ENCODE measurements around the gene ABCC5. TPM values are rescaled to one million over a fixed set of nuclear protein-coding genes. Genes with fewer than 3 reads are reported as not detected.

Gene ABCC5
- total and polyA plus RNA-seq, 2 donors from 2014 or later: 31.9 to 39.3 TPM

DNA sequence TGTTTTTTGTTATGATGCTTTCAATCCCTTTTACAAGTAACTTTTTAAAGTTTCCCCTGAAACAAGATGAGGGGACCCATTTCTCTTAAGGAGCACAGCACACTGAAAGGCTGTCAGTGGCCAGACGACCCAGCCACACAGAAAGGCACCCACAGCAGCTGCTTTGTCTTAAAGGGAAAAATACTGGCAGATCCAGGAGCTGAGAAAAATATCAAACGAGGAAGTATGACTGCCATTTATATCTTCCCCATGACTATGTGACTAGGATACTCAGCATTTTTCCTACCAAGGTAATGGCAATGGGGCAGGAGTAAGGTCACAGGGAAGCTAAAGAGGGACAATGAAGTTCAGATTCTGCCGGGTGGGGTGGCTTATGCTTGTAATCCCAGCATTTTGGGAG, 15.9 kb downstream of the ABCC5 start:
- H3K27me3 ChIP-seq (ENCODE audit: control insufficient read depth, insufficient read depth, low read length): no peaks in the 10 kb centered on the region
- intact Hi-C loops (cut with DNase I): no loop called here
- H3K4me1 ChIP-seq (ENCODE audit: control insufficient read depth in 2 of 3, insufficient read depth in 2 of 3, low read depth in 1 of 3, low read length in 3 of 3): peaks cover 2 to 8% (median 7%) of the 10 kb centered on the region in 3 donors
- no peak overlapping the region for H3K4me3 ChIP-seq (ENCODE audit: low read length in 3 of 3)
- FAIRE-seq: no peak
- no peak overlapping the region for H3K9ac ChIP-seq (ENCODE audit: low read length in 3 of 3)
- H3K27ac ChIP-seq (ENCODE audit: low read depth in 2 of 2, low read length in 2 of 2): no peak overlapping the region
- H3K9me3 ChIP-seq (ENCODE audit: control insufficient read depth in 2 of 3, insufficient read depth in 1 of 3, low read length in 3 of 3): no peaks in the 10 kb centered on the region
- TF ChIP-seq, protein P1, sequence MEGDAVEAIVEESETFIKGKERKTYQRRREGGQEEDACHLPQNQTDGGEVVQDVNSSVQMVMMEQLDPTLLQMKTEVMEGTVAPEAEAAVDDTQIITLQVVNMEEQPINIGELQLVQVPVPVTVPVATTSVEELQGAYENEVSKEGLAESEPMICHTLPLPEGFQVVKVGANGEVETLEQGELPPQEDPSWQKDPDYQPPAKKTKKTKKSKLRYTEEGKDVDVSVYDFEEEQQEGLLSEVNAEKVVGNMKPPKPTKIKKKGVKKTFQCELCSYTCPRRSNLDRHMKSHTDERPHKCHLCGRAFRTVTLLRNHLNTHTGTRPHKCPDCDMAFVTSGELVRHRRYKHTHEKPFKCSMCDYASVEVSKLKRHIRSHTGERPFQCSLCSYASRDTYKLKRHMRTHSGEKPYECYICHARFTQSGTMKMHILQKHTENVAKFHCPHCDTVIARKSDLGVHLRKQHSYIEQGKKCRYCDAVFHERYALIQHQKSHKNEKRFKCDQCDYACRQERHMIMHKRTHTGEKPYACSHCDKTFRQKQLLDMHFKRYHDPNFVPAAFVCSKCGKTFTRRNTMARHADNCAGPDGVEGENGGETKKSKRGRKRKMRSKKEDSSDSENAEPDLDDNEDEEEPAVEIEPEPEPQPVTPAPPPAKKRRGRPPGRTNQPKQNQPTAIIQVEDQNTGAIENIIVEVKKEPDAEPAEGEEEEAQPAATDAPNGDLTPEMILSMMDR (IDR thresholded peaks at IDR 0.05; ENCODE audit: borderline replicate concordance, extremely low read depth, insufficient read depth): no peak
- DNase-seq: no peak
- H3K36me3 ChIP-seq (ENCODE audit: control insufficient read depth in 2 of 3, insufficient read depth in 3 of 3, low read length in 3 of 3): no peaks in the 10 kb centered on the region

DNA sequence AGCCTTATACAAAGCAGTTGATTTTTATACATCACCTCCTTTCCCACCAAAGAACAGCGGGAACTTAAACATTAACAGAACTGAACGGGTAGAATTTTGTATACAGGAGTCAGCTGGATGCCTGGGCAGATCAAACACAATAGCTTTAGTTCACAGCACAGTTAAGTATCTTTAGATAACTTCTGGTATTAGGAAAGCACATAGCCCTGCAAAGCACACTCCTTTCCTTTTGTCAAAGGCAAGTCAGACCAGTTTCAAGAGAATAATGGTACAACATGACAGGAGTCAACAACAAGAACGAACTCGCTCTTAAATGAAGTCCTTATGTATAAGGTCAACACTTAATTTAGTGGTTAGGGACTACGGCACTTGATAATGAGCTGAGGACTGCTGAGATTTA, 26.3 kb downstream of the ABCC5 start:
- intact Hi-C loops (cut with DNase I): no loop called here
- Histone ChIP-seq H3K9me3 (ENCODE audit: control insufficient read depth in 2 of 3, insufficient read depth in 1 of 3, low read length in 3 of 3) (no peaks in the 10 kb centered on the region), H3K27ac (ENCODE audit: low read depth in 2 of 2, low read length in 2 of 2) (no peak overlapping the region), H3K4me3 (ENCODE audit: low read length in 3 of 3) (no peak overlapping the region), H3K27me3 (ENCODE audit: control insufficient read depth, insufficient read depth, low read length) (no peaks in the 10 kb centered on the region), H3K36me3 (ENCODE audit: control insufficient read depth in 2 of 3, insufficient read depth in 3 of 3, low read length in 3 of 3) (peaks cover 0 to 8% (median 5%) of the 10 kb centered on the region in 3 donors), H3K4me1 (ENCODE audit: control insufficient read depth in 2 of 3, insufficient read depth in 2 of 3, low read depth in 1 of 3, low read length in 3 of 3) (peaks cover 0 to 2% (median 0%) of the 10 kb centered on the region in 3 donors), H3K9ac (ENCODE audit: low read length in 3 of 3) (no peak overlapping the region)
- FAIRE-seq (no peak), DNase-seq (peak in 2 of 5 donors; percentile 41)
- TF ChIP-seq, protein P1 (IDR thresholded peaks at IDR 0.05; ENCODE audit: borderline replicate concordance, extremely low read depth, insufficient read depth): no peak

DNA sequence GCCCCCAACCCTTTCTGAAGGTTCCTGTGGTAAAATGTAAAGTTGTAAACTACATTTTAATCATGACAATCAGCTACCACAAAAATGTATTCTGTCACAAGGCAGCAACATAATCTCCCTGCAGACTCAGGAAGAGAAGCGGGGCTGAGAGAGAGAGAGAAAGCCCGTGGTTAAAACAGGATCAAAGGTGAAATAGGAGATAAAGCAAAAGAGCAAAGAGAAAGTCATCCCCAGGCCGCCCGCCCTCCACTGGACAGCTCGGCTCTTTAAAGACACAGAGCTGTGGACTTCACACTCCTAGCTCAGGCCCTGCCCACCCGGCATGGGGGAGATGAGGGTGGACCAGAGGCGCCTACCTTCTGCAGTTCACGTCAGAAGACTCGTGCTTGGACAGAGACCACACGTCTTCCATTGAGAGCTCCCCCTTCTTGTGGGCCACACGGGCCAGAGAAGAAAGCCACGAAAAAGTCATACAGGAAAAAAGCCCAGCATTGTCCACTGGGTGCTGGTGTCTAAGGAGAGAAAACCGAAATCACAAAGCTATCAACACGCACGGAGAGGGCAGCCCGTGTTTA, 29.4 kb downstream of the ABCC5 start:
- intact Hi-C loops (cut with DNase I): no loop called here
- no peak overlapping the region for H3K27ac ChIP-seq (ENCODE audit: low read depth in 2 of 2, low read length in 2 of 2)
- TF ChIP-seq, protein P1 (IDR thresholded peaks at IDR 0.05; ENCODE audit: borderline replicate concordance, extremely low read depth, insufficient read depth): no peak
- no peak overlapping the region for H3K9ac ChIP-seq (ENCODE audit: low read length in 3 of 3)
- H3K9me3 ChIP-seq (ENCODE audit: control insufficient read depth in 2 of 3, insufficient read depth in 1 of 3, low read length in 3 of 3): no peaks in the 10 kb centered on the region
- DNase-seq (peak in 2 of 5 donors; percentile 9 to 28), FAIRE-seq (no peak)
- H3K27me3 ChIP-seq (ENCODE audit: control insufficient read depth, insufficient read depth, low read length): no peaks in the 10 kb centered on the region
- peaks cover 0 to 21% (median 12%) of the 10 kb centered on the region in 3 donors for H3K36me3 ChIP-seq (ENCODE audit: control insufficient read depth in 2 of 3, insufficient read depth in 3 of 3, low read length in 3 of 3)
- H3K4me1 ChIP-seq (ENCODE audit: control insufficient read depth in 2 of 3, insufficient read depth in 2 of 3, low read depth in 1 of 3, low read length in 3 of 3): peaks cover 0 to 2% (median 0%) of the 10 kb centered on the region in 3 donors
- no peak overlapping the region for H3K4me3 ChIP-seq (ENCODE audit: low read length in 3 of 3)

Measured in kidney (tissue), 14 donors.